MM.1S (cell line): ENCODE data around the gene SPOP.

Experiments used
- DNase-seq: peaks from one replicate; pipeline ENCODE4 v3.0.0-alpha.2; 2015
- H2AFZ ChIP-seq: fragments of 300-600 bp; sonication (generic); 2 replicates; pipeline ENCODE4 v1.6.0; 2016; ENCODE audit warnings: antibody characterized with exemption, low read length
- H3F3A ChIP-seq: fragments of 300-600 bp; sonication (generic); 2 replicates; pipeline ENCODE4 v1.6.1; 2016; ENCODE audit warnings: mild to moderate bottlenecking, antibody characterized with exemption, low read length, moderate library complexity, mixed read lengths; ENCODE audit not compliant: insufficient read depth
- H3K27ac ChIP-seq: fragments of 300-600 bp; sonication (generic); 2 replicates; pipeline ENCODE4 v1.5.1; 2016; ENCODE audit warnings: mild to moderate bottlenecking, low read length
- H3K27me3 ChIP-seq: fragments of 300-600 bp; sonication (generic); replicated peaks from 2 replicates; pipeline ENCODE4 v1.6.0; 2016; ENCODE audit warnings: low read length; ENCODE audit not compliant: insufficient read depth
- H3K36me3 ChIP-seq: fragments of 300-600 bp; sonication (generic); replicated peaks from 2 replicates; pipeline ENCODE4 v1.6.1; 2016; ENCODE audit warnings: mild to moderate bottlenecking, low read length, mixed read lengths; ENCODE audit not compliant: insufficient read depth
- H3K4me1 ChIP-seq: fragments of 300-600 bp; sonication (generic); 2 replicates; pipeline ENCODE4 v1.6.1; 2016; ENCODE audit warnings: low read length, mixed read lengths
- H3K4me2 ChIP-seq: fragments of 300-600 bp; sonication (generic); 2 replicates; pipeline ENCODE4 v1.6.0; 2016; ENCODE audit warnings: low read depth, low read length
- H3K4me3 ChIP-seq: fragments of 300-600 bp; sonication (generic); 2 replicates; pipeline ENCODE4 v1.5.1; 2016; ENCODE audit warnings: low read length, mixed read lengths
- H3K79me2 ChIP-seq: fragments of 300-600 bp; sonication (generic); 2 replicates; pipeline ENCODE4 v1.6.1; 2016; ENCODE audit warnings: mixed run types, low read length, mixed read lengths
- H3K9ac ChIP-seq: fragments of 300-600 bp; sonication (generic); 2 replicates; pipeline ENCODE4 v1.6.1; 2016; ENCODE audit warnings: low read length, mixed read lengths
- H3K9me2 ChIP-seq: fragments of 300-600 bp; sonication (generic); replicated peaks from 2 replicates; pipeline ENCODE4 v1.6.1; 2016; ENCODE audit warnings: mild to moderate bottlenecking, low read length, mixed read lengths; ENCODE audit not compliant: insufficient read depth
- H3K9me3 ChIP-seq: fragments of 300-600 bp; sonication (generic); replicated peaks from 2 replicates; pipeline ENCODE4 v1.6.1; 2016; ENCODE audit warnings: mild to moderate bottlenecking, low read length, mixed read lengths; ENCODE audit not compliant: insufficient read depth
- H4K20me1 ChIP-seq: fragments of 300-600 bp; sonication (generic); 2 replicates; pipeline ENCODE4 v1.6.1; 2016; ENCODE audit warnings: mild to moderate bottlenecking, low read length, moderate library complexity, mixed read lengths; ENCODE audit not compliant: insufficient read depth
- CTCF ChIP-seq: fragments of 300-600 bp; sonication (generic); IDR thresholded peaks from 2 replicates; pipeline ENCODE4 v1.5.1; 2016; ENCODE audit warnings: antibody characterized with exemption, low read length, mixed read lengths
- EZH2 ChIP-seq: fragments of 300-600 bp; sonication (generic); optimal IDR thresholded peaks from 2 replicates; pipeline ENCODE3; 2017; ENCODE audit warnings: low read depth, mild to moderate bottlenecking, antibody characterized with exemption, low read length, mixed read lengths
- EZH2phosphoT487 ChIP-seq: fragments of 300-600 bp; sonication (generic); IDR thresholded peaks from 2 replicates; pipeline ENCODE4 v1.6.1; 2018; ENCODE audit warnings: antibody characterized with exemption, low read length

SPOP gene

GRCh38 chr17:49600949-49601348 is 76.9 kb downstream of the SPOP start:
- Histone ChIP-seq H3K36me3 (0 out of 2 replicates have a peak, but pooled peaks cover 4% of the 10 kb centered on the region), H3F3A (no peaks in the 10 kb centered on the region), H3K4me1 (no peaks in the 10 kb centered on the region), H3K4me2 (no peak overlapping the region), H3K4me3 (no peak overlapping the region), H3K27ac (no peak overlapping the region), H3K9me2 (no peaks in the 10 kb centered on the region), H2AFZ (no peak overlapping the region), H3K9me3 (no peaks in the 10 kb centered on the region), H3K9ac (no peak overlapping the region), H3K79me2 (no peaks in the 10 kb centered on the region), H4K20me1 (no peaks in the 10 kb centered on the region), H3K27me3 (no peaks in the 10 kb centered on the region)
- no peak for TF ChIP-seq EZH2
- no peak for TF ChIP-seq EZH2phosphoT487
- no peak for TF ChIP-seq CTCF
- DNase-seq: no peak

- H4K20me1 ChIP-seq: no peaks in the 10 kb centered on the region
- no peaks in the 10 kb centered on the region for H3F3A ChIP-seq
- H3K4me1 ChIP-seq: no peaks in the 10 kb centered on the region
- no peak overlapping the region for H2AFZ ChIP-seq
- no peaks in the 10 kb centered on the region for H3K27me3 ChIP-seq
- no peak overlapping the region for H3K27ac ChIP-seq
- no peaks in the 10 kb centered on the region for H3K9me3 ChIP-seq
- no peaks in the 10 kb centered on the region for H3K9me2 ChIP-seq
- H3K79me2 ChIP-seq: no peaks in the 10 kb centered on the region
- TF ChIP-seq EZH2 (no peak), EZH2phosphoT487 (no peak), CTCF (no peak)
- H3K4me2 ChIP-seq: no peak overlapping the region
- DNase-seq: no peak
- H3K9ac ChIP-seq: no peak overlapping the region
- no peak overlapping the region for H3K4me3 ChIP-seq
- 0 out of 2 replicates have a peak, but pooled peaks cover 4% of the 10 kb centered on the region for H3K36me3 ChIP-seq
Measured at GRCh38 chr17:49598918-49599317, 79.0 kb downstream of the SPOP start.

- TF ChIP-seq EZH2phosphoT487 (no peak), CTCF (no peak), EZH2 (no peak)
- no peaks in the 10 kb centered on the region for H3F3A ChIP-seq
- H3K4me1 ChIP-seq: no peaks in the 10 kb centered on the region
- H4K20me1 ChIP-seq: no peaks in the 10 kb centered on the region
- no peak for DNase-seq
- no peak overlapping the region for H3K9ac ChIP-seq
- H3K27me3 ChIP-seq: no peaks in the 10 kb centered on the region
- H3K27ac ChIP-seq: no peak overlapping the region
- no peaks in the 10 kb centered on the region for H3K9me2 ChIP-seq
- H3K9me3 ChIP-seq: no peaks in the 10 kb centered on the region
- H3K4me3 ChIP-seq: no peak overlapping the region
- 0 out of 2 replicates have a peak, but pooled peaks cover 4% of the 10 kb centered on the region for H3K36me3 ChIP-seq
- H2AFZ ChIP-seq: no peak overlapping the region
- H3K4me2 ChIP-seq: no peak overlapping the region
- no peaks in the 10 kb centered on the region for H3K79me2 ChIP-seq
Measured at GRCh38 chr17:49597928-49598655, 79.8 kb downstream of the SPOP start.
